Activated gamma-delta T cell treated with anti-CD3 and anti-CD28 coated beads, Interleukin-2, amount 50 U/mL, for 16 hours (primary cell): ENCODE measurements around the gene MYO1D.
"Not testable (repeated sequence)": the region's sequence is repeated elsewhere in the genome, so short reads cannot be mapped to it uniquely, and the experiment has no call there.

Experiments used
- DNase-seq: peaks from one replicate; pipeline ENCODE4 v3.0.0-alpha.2; 2020; ENCODE audit warnings: low read depth

Gene MYO1D

GRCh38 chr17:32731556-32732295 lies 145.2 kb downstream of the MYO1D start:
- DNase-seq: no peak

DNA sequence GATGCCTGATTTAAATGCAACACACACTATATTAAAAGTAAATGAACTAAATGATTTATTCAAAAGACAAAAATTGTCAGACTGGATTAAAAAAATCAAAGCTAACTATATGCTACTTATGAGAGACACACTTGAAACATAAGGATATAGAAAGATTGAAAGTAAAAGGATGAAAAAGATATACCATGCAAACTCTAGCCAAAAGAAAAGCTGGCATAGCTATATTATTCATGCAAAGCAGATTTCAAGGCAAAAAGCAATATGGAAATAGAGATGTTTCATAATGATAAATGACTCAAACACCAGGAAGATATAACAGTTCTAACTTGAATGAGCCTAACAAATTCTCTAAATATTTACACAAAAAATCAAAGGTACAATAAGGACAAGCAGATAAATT lies 149.2 kb downstream of the MYO1D start:
- DNase-seq: no peak

DNA sequence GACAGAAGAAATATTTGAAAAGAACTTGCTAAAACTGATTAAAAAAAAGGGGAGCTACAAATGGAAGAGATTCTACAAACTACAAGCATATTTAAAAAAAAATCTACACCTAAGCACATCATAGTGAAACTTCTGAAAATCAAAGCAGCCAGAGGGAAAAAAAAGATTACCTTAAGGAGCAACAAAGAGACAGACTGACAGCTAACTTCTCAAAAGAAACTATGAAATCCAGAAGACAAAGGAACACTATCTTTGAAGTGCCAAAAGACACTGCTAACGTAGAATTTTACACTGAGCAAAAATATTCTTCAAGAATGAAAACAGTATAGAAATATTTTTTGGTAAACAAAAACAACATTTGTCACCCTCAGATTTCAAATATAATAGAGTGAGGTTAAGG lies 151.2 kb downstream of the MYO1D start:
- no peak for DNase-seq

DNA sequence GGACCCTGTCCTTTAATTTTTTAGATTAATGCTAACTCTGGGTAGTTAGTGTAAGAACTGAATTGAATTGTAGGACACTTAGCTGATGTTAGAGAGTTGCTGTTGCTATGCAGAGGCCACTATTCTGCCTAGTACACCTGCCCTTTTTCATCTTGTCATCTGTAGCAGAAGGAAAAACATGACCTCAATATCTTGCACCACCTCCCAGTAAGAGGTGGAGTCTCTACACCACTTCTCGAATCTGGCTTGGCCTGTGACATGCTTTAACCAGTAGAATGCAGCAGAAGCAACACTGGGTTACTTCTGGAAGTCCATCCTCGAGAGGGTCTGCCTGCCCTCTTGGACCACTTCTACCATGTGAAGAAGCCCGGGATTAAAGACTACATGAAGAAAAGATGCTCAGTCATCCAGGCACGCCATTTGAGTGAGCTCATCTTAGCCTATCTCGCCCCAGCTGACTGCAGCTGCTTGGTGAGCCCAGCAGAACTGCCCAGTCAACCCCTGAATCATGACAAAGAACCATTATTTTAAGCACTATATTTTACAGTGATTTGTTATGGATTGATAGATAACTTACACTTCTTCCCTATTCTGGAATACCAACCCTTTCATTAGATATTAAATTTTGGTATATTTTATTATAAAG lies 153.5 kb downstream of the MYO1D start:
- DNase-seq: no peak

DNA sequence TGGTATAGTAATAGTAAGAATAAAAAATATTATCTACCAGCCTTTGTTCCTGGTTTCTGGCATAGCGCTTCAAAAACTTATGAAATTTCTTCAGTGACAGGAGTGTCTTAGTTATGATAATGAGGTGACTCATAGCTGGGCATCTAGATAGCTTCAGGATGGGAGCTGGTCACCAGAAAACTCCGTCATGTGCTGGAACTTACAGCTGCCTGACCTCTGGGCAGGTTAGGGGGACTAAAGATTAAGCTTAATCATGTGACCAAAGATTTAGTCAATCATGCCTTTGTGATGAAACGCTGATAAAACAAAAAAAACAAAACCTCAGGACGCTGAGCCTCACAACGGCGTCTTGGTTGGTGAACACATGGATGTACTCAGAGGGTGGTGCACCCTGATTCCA lies 154.2 kb downstream of the MYO1D start:
- DNase-seq: no peak

DNA sequence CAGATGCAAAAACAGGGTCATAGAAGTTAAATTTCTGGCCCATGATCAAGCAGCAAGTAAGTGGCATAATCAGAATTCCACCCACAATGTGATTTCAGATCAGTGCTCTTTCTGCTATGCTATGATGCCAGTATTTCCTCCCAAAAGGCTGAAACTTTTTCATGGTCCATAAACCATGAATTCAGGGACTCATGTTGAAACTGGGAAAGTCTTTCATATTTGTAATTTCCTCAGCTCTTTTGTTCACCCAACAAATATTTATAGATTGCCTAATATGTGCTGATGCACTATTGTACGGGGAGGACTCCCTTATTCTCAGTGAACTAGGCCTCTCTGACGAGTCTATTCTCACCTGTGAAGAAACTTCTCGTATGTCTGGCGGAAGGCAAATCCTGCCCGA lies 156.3 kb downstream of the MYO1D start:
- DNase-seq: no peak

GRCh38 chr17:32719689-32720088 lies 157.2 kb downstream of the MYO1D start:
- no peak for DNase-seq

- DNase-seq: not testable (repeated sequence)
These were observed 162.0 kb downstream of the MYO1D start for GRCh38 chr17:32714922-32715321.

GRCh38 chr17:32714206-32714605 lies 162.7 kb downstream of the MYO1D start:
- not testable (repeated sequence) for DNase-seq

GRCh38 chr17:32713081-32713480 lies 163.8 kb downstream of the MYO1D start:
- no peak for DNase-seq

GRCh38 chr17:32709562-32709961 lies 167.4 kb downstream of the MYO1D start:
- DNase-seq: no peak

- DNase-seq: no peak
These were observed 175.1 kb downstream of the MYO1D start for GRCh38 chr17:32701871-32702270.

DNA sequence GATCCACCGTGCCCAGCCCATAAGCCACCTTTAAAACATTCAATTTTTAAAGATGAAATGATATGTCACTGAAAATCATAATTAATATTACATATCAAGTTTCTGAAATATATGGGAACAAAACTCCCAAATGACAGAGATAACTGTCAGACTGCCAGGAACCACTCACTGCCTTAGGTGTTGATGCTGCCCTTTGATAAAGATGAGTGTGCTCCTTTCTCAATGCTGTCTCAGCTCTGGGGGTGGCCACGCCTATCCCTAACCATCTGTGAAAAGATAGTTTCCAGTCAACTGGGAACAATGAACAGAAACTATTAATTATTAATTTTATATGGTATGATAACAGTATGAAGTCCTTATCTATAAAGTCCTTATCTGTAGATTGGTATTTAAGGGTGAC lies 177.7 kb downstream of the MYO1D start:
- no peak for DNase-seq

DNA sequence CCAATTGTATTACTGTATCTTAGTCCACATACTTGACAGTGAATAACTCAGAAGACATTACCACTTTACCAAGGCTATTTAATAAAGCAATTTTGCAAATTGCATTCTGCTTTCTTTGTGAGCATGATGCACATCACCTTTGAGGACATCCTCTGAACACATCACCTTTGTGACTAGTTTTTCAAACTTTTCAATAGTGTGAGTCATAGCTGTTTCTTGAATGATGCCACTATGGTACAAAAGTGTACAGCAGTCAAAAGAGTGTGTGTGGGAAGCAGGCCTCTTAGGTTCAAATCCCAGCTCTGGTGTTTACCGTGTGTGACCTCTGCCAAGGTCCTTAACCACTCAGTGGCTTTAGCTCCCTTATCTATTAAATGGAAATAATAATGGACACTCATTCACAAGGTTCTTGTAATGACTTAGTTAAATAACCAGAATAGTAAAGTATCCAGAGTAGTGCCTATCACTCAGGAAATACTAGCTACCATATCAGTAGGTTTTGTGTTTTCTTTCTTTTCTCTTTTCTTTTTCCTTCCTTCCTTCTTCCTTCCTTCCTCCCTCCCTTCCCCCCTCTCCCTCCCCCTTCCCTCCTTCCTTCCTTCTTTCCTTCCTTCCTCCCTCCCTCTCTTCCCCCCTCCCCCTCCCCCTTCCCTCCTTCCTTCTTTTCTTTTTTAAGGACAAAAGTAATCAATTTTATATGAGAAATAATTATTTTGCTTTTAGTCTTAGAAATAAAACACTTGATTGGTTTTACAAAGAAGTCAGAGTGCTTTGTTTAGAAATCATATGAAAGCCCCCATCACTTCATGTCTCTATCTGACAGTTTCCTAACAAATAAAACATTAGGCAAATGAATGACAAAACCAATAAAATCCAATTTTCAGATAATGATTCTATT lies 178.9 kb downstream of the MYO1D start:
- no peak for DNase-seq

GRCh38 chr17:32696426-32696825 lies 180.5 kb downstream of the MYO1D start:
- DNase-seq: no peak

DNA sequence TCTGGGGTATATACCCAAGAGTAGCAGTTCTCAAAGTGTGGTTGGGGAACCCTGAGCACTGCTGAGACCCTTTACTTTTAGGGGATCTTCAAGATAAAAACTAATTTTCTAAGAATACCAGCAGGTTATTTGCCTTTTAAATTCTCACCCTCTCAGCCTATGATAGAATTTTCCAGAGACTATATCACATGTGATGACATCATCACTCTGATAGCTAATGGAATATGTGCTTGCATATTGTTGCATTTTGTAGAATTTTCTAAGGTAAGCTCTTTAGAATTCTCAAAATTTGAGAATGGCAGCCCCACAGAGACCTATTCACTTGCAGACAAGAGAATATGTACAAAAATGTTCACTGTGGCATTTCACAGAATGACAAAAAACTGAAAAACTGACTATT lies 181.1 kb downstream of the MYO1D start:
- DNase-seq: no peak

DNA sequence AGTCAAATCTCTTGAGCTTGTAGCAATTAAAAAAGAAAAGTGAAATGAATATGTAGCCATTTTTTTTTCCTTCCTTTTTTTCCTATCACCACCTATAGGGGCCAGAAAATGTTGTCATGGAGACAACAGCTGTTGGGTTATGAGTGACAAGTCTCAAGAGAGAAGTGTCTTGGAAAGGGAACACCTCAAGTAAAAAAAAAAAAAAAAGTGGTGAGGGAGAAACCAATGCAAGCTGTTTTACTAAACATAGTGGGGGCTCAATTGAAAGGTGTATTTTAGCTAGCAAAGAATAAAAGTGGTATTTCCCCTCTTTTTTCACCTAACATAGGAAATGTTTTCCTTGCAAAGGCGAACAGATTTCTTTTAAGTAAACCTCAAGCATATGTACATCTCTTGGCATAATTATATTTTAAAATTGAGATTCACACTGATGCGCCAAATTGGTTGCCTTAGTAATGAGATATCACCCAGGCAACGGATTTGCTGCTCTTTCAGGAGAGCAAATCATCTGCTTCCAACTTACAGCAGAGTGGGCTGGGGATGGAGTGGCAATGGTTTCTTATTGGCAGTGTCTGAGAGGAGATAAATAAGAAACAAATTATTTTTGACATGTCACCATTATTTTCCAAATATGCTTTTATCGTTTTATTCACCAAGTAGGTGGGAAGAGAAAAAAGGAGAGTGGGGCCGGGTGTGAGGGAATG lies 183.6 kb downstream of the MYO1D start:
- no peak for DNase-seq

GRCh38 chr17:32692179-32692578 lies 184.7 kb downstream of the MYO1D start:
- DNase-seq: no peak

GRCh38 chr17:32689348-32689747 lies 187.6 kb downstream of the MYO1D start:
- DNase-seq: no peak

DNA sequence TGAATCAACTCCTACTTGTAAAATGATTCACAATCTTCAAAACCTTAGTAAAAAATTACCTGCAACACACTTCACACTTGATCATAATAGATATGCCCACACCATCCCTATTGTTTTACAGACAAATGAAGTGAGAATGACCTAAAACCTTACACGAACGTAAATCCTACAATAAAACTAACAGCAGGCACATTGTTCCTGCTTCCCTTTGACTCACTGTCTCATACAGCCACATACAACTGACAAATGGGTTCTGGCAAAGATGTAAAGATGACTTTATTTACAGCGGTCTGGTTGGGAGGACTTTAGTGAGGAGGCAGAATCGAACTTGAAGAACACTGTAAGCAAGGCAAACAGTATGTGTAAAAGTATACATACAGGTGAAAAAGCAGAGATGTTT lies 188.7 kb downstream of the MYO1D start:
- DNase-seq: no peak

- no peak for DNase-seq
These were observed 192.6 kb downstream of the MYO1D start for GRCh38 chr17:32684087-32684958.
